ENCODE results near the gene PDE6A. TPM values are rescaled to one million over a fixed set of nuclear protein-coding genes. Genes with fewer than 3 reads are reported as not detected.
"Not testable (repeated sequence)": the region's sequence is repeated elsewhere in the genome, so short reads cannot be mapped to it uniquely, and the experiment has no call there.

The PDE6A gene
- total RNA-seq, 1 donor from 2014 or later: 0.05 TPM

DNA sequence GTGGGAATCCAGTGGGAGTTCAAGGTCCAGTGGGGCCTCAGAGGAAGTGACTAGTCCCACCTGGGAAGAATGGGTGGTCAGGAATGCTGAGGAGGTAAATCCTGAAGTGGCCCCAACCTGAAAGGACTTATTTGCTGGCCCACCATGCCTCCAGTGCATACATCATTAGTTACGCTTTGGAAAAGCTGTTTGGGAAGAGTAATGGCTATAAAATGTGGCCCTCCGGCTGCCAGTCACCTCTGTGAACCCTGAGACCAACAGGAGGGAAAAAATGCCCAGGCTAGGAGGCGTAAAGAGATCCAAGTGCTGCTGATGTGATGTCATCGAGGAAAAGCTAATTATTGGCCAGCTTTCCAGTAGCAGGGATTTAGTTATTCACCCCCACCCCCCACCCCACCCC is 13.3 kb upstream of the PDE6A start:
- intact Hi-C loops (cut with DNase I): no loop called here
- DNase-seq (ENCODE audit: missing footprints): no peak
- no peak for ATAC-seq

DNA sequence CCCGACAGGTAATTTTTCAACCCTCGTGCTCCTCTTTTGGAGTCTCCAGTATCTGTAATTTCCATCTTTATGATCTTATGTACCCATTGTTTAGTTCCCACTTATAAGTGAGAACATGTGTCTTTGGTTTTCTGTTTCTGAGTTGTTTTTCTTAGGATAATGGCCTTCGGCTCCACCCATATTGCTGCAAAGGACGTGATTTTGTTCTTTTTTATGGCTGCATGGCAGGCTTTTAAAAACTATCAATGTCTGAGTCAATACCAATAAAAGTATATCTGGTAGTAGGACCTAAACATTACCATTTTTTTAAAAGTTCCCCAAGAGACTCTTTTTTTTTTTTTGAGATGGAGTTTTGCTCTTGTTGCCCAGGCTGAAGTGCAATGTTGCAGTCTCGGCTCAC is 12.1 kb upstream of the PDE6A start:
- intact Hi-C loops (cut with DNase I): no loop called here
- DNase-seq (ENCODE audit: missing footprints): no peak
- no peak for ATAC-seq

DNA sequence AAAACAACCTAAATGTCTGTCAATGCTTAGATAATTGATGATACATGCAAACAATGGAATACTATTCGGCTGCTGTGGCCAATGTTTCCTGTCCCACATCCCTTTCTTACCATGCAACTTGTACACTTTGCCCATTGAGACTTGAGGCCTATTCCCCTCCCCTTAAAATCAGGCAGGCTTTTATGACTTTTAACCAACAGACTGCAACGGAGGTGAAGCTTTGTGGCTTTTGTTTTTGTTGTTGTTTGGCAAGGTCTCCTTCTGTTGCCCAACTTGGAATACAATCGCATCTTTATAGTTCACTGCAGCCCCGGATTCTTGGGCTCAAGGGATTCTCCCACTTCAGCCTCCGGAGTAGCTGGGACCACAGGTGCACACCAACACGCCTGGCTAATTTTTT is 10.2 kb upstream of the PDE6A start:
- intact Hi-C loops (cut with DNase I): no loop called here
- ATAC-seq: no peak
- no peak for DNase-seq (ENCODE audit: missing footprints)

DNA sequence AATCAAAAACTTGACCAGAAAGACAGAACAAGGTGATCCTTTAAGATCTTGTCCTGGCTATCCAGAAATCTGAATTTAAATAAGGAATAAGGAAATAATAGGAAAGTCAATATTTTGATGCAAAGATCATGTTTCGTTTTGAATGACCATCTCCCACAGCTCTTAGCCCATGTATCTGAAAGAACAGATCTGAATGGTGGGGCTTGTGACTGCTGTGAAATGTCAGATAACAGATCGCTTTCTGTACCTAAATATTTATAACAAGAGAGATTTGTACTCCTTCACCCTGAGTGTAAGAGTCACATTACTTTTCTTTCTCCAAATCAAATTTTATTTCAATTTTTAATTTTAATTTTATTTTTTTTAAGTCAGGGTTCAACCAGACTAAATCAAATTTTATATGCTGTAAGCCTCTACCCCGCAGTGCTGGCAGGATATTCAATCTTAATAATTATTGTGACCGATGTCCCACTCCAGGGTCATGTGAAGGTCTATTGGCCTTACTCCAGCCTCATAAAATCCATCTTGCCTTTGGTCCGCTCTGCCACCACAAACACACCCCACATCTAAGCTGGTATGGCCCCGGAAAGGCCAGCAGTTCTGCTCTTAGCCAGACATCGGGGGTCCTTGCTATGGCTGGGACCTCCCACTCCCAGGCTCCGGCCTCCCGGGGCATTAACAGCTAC is 9.0 kb upstream of the PDE6A start:
- ATAC-seq: no peak
- intact Hi-C loops (cut with DNase I): no loop called here
- no peak for DNase-seq (ENCODE audit: missing footprints)

- intact Hi-C loops (cut with DNase I): no loop called here
Measured at GRCh38 chr5:149951138-149951749, 6.7 kb upstream of the PDE6A start.

DNA sequence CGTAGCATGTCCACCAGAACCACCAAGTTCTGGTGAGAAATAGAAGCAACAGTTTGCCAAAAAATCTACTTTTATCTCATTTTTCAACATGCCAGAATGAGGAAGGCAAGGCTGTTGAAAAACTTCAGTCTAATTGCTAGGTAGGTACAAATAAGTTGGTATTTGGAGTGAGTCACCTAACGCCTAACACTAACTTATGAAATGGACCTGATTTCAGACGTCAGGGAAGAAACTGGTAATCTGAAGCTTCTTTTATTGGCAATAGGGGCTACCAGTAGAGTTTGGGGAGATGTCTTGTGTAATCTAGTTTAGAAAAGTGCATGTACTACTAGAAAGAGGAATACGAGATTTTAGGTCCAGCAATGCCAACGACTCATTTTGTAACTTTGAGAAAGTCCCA is 4.4 kb upstream of the PDE6A start:
- intact Hi-C loops (cut with DNase I): no loop called here
- no peak for ATAC-seq
- DNase-seq (ENCODE audit: missing footprints): no peak

More at GRCh38 chr5:149951138-149951749, 6.7 kb upstream of the PDE6A start:
- DNase-seq (ENCODE audit: missing footprints) (no peak), ATAC-seq (no peak)

DNA sequence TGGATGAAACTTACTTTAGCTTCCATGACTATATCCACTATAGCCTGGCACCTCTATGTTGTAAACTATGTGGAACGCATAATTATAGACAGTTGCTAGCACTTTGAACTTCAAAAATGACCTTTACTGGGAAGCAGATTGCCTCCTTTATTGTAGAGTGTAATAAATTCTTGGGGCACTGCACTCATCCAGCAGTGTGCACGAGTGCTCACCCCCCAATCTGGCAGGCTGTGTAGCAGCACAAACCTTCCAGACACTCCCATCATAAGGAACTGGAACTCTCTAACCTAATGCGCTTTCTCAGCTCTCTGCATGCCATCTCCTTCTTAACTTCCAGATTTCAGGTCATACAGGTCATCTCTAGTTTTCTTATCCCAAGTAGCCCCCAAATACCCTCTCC is 1.5 kb upstream of the PDE6A start:
- intact Hi-C loops (cut with DNase I): no loop called here
- ATAC-seq: no peak

GRCh38 chr5:149943177-149943949 is 1.2 kb downstream of the PDE6A start:
- ATAC-seq; DNase-seq (ENCODE audit: missing footprints); intact Hi-C loops (cut with DNase I): not testable (repeated sequence)

More for the DNA sequence above, 1.5 kb upstream of the PDE6A start:
- no peak for DNase-seq (ENCODE audit: missing footprints)

DNA sequence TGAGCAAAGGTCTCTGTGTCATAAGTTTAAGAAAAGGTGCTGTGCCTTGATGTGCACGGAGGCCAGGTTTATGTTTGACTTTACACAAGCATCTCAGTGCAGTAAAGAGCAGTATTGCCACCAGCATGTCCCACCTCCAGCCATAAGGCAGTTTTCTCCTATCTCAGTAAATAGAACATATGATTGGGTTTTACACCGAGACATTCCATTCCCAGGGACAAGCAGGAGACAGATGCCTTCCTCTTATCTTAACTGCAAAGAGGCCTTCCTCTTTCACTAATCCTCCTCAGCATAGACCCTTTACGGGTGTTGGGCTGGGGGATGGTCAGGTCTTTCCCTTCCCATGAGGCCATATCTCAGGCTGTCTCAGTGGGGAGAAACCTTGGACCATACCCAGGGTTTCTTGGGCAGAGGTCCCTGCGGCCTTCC is 1.8 kb downstream of the PDE6A start:
- intact Hi-C loops (cut with DNase I); ATAC-seq; DNase-seq (ENCODE audit: missing footprints): not testable (repeated sequence)

DNA sequence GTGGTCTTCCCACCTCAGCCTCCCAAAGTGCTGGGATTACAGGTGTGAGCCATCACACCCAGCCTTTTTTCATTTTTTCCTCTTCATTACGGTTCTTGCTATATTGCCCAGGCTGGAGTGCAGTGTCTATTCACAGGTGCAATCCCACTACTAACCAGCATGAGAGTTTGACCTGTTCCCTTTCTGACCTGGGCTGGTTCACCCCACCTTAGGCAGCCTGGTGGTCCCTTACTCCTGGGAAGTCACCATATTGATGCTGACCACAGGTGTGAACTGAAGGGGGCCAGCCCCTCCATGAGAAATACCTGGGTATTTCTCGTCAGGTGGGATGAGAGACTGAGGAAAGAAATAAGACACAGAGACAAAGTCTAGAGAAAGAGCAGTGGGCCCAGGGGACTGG is 2.4 kb downstream of the PDE6A start:
- no peak for ATAC-seq
- intact Hi-C loops (cut with DNase I): no loop called here

DNA sequence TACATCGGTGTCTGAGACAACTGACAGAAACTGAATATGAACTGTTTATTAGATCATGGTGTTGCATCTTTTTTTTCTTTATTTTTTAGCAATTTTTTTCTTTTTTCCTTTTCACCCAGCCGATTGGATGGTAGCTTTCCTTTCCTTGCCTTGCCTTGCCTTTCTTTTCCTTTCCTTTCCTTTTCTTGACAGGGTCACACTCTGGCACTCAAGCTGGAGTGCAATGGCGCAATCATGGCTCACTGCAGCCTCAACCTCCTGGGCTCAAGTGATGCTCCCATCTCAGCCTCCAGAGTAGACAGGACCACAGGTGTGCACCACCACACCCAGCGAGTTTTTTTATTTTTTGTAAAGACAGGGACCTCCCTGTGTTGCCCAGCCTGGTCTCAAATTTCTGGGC is 2.8 kb downstream of the PDE6A start:
- intact Hi-C loops (cut with DNase I): no loop called here
- no peak for ATAC-seq
- no peak for DNase-seq (ENCODE audit: missing footprints)

More for the DNA sequence above, 2.4 kb downstream of the PDE6A start:
- no peak for DNase-seq (ENCODE audit: missing footprints)

DNA sequence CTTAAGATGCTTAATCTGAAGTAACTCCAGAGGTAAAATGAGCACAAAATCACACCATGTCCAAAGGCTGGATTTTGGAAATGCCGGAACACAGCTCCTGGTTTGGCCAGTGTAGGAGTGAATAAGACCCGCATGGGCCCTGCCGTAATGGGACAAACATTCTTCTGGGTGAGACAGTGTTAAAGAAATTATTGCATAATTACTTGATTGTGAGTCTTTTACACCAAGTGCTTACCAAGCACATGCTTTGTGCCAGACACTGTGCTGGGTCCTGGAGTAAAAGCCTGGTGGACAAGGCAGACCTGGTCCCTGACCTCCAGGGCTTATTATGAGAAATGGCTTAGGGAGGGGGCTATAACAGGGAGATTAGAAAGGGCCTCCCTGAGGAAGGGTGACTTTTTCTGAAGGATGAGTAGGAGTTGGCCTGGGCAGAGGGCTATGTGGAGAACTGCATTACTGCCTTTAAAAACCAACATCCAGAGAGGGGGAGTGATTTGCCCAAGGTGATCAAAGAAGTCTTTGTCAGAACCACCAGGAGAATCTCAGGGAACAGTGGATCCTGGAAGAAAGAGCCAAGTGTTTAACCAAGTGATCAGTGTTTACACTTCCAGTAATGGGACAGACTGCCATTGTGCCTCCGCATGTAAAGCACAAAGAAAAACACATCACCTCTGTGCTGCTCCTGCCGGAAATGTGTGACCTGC is 3.5 kb downstream of the PDE6A start:
- DNase-seq (ENCODE audit: missing footprints): no peak
- no peak for ATAC-seq
- intact Hi-C loops (cut with DNase I): no loop called here

DNA sequence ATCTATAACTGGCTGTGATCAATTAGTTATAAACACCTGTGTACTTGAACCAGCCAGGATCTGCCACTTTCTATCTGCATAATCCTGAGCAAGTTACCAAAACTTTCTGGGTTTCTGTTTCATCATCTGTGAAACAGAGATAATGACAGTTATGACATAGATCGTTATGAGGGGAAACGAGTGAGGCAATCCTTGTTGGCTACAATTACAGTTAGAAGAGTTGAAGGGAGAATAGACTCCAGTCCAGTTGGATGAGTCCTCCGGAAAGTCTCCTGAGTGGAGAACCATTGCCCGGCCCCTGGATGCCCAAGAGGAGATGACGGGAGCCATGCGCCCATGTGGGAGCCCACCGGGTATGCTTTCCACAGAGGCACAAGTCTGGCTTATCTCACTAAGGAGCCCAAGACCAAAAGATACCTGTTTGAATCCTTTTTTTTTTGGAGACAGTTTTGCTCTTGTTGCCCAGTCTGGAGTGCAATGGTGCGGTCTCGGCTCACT is 4.5 kb downstream of the PDE6A start:
- ATAC-seq: no peak
- no peak for DNase-seq (ENCODE audit: missing footprints)
- intact Hi-C loops (cut with DNase I): no loop called here

- ATAC-seq: no peak
- intact Hi-C loops (cut with DNase I): loop anchor here (5.0 kb wide), 1 partner anchor 82 kb away; no protein-coding TSS in a partner anchor
- no peak for DNase-seq (ENCODE audit: missing footprints)
Measured at GRCh38 chr5:149939546-149939945, 5.0 kb downstream of the PDE6A start.

DNA sequence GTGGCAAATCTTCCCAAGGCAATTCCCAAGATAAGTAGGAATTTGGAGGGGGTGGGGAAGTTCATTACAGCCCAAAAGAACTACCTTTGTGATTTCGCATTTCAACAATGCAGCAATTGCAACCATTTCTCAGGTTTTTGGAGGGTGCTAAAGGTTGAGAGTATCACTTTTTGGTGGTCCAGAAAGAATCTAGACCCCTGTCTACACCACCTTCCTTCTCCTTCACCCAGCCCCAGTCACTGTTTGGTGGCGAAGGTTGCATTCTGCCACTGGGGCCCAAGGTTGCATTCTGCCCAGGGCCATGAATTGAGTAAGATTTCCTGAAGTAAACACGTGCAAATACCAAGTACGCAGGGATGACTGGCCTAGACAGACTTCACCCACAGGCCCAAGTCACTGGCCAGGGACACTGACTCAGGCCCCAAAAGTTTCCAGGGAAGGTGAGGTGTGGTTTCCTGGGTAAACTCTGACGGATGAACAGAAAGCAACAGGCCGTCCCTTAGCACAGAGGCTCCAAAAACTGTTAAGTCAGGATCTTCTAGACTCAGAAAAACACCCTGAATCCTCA is 5.7 kb downstream of the PDE6A start:
- no peak for DNase-seq (ENCODE audit: missing footprints)

DNA sequence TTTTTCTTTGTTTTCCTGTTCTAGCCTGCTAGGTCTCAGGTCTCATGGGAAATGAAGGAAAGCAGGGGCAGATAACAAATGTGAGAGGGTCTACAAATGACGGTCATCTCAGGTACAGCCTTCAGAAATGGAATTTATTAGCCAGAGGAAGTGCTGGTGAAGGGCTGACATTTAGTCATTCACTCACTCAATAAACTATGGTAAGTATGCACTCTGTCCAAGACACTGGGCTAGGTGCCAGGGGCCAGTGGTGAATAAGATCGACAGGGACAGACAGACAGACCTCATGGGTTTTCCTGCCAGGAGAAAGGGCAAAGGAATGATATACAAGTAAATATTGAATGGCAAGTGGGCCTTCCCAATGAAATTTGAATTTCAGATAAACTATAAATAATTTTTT is 6.3 kb downstream of the PDE6A start:
- peak; percentile 79 for ATAC-seq
- peak; percentile 86 for DNase-seq (ENCODE audit: missing footprints)
- intact Hi-C loops (cut with DNase I): loop anchor here (5.0 kb wide), 1 partner anchor 81 kb away; no protein-coding TSS in a partner anchor

More for the DNA sequence above, 5.7 kb downstream of the PDE6A start:
- intact Hi-C loops (cut with DNase I): loop anchor here (5.0 kb wide), 1 partner anchor 82 kb away; no protein-coding TSS in a partner anchor
- ATAC-seq: no peak

- no peak for DNase-seq (ENCODE audit: missing footprints)
- intact Hi-C loops (cut with DNase I): loop anchor here (5.0 kb wide), 1 partner anchor 80 kb away; no protein-coding TSS in a partner anchor
Measured at GRCh38 chr5:149937610-149938009, 7.0 kb downstream of the PDE6A start.

DNA sequence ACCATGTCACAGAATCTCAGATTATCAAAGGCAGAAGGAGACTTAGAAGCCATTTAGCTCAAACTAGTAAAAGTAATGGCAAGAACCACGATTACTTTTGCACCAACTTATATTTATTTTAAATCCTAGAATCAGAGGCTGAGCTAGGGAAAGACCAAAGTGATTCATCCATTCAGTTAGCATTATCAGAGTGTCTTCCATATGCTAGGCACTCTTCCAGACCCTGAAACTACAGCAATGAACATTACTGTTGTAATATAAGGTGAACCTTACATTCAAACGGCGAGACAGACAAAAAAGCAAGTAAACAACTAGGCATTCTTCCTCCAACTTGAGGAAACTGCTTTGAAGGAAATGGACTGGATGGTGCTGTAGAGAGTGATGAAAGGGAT is 7.9 kb downstream of the PDE6A start:
- intact Hi-C loops (cut with DNase I): loop anchor here (5.0 kb wide), 1 partner anchor 79 kb away; no protein-coding TSS in a partner anchor
- DNase-seq (ENCODE audit: missing footprints) (no peak), ATAC-seq (no peak)

More at GRCh38 chr5:149937610-149938009, 7.0 kb downstream of the PDE6A start:
- no peak for ATAC-seq

All from Right ventricle myocardium inferior (tissue), 1 donor.